HEK293 (cell line): ENCODE results near the gene VPS13D.

Experiments
- CTCF ChIA-PET: fragments of 350-600 bp; formaldehyde crosslinking; extraction: SDS; loops from one replicate; lab custom pipeline; 2021; ENCODE audit warnings: antibody characterized with exemption; lab: Yijun Ruan, JAX
- POLR2A ChIA-PET: fragments of 300-600 bp; formaldehyde crosslinking; extraction: SDS; loops from one replicate; lab custom pipeline; 2020; ENCODE audit warnings: antibody characterized with exemption, inconsistent platforms; lab: Yijun Ruan, JAX
- H3K27ac ChIP-seq: fragments of 200-500 bp; sonication (Bioruptor generic); 2 replicates; pipeline ENCODE4 v1.5.1; 2014; ENCODE audit warnings: low read depth, low read length, control low read depth, inconsistent platforms; ENCODE audit errors: extremely low read depth
- H3K36me3 ChIP-seq, 2 experiments: fragments of 200-500 bp in 1 of 2; sonication (Bioruptor generic) in 1 of 2; 1 replicate in 1 of 2; 2 replicates in 1 of 2; pipeline ENCODE4 v1.5.1; 2014 to 2017; ENCODE audit warnings: inconsistent platforms in 2 of 2, low read length in 2 of 2; ENCODE audit not compliant: control insufficient read depth in 2 of 2, insufficient read depth in 1 of 2
- H3K4me1 ChIP-seq: fragments of 200-500 bp; sonication (Bioruptor generic); 2 replicates; pipeline ENCODE4 v1.5.1; 2014; ENCODE audit warnings: mild to moderate bottlenecking, low read length, inconsistent platforms; ENCODE audit not compliant: control insufficient read depth, insufficient read depth
- H3K4me3 ChIP-seq: 2 replicates; pipeline ENCODE4 v1.5.1; 2011; ENCODE audit warnings: low read depth, mild to moderate bottlenecking, control low read depth, low read length, moderate library complexity
- H3K9me3 ChIP-seq: fragments of 200-500 bp; sonication (Bioruptor generic); 2 replicates; pipeline ENCODE4 v1.5.1; 2014; ENCODE audit warnings: low read depth, low read length, inconsistent platforms; ENCODE audit not compliant: control insufficient read depth, insufficient read depth
- BCL6B ChIP-seq: fragments of 450-650 bp; formaldehyde crosslinking; IDR thresholded peaks from 2 replicates; pipeline ENCODE4 v1.5.1; 2017; ENCODE audit warnings: missing biosample characterization, missing genetic modification characterization
- FEZF1 ChIP-seq: fragments of 450-650 bp; formaldehyde crosslinking; IDR thresholded peaks from 2 replicates; pipeline ENCODE4 v1.5.1; 2016; ENCODE audit warnings: missing biosample characterization, missing genetic modification characterization
- MEIS1 ChIP-seq: sonication (generic); formaldehyde crosslinking; IDR thresholded peaks from 2 replicates; pipeline ENCODE4 v1.8.1; 2022; ENCODE audit warnings: missing genetic modification reagents, mild to moderate bottlenecking, borderline replicate concordance
- PRDM4 ChIP-seq: fragments of 450-650 bp; formaldehyde crosslinking; IDR thresholded peaks from 2 replicates; pipeline ENCODE4 v1.5.1; 2017; ENCODE audit warnings: missing biosample characterization, missing genetic modification characterization
- ZBTB17 ChIP-seq: fragments of 450-650 bp; formaldehyde crosslinking; IDR thresholded peaks from 2 replicates; pipeline ENCODE4 v1.5.1; 2016; ENCODE audit warnings: missing biosample characterization, missing genetic modification characterization
- ZBTB21 ChIP-seq: fragments of 450-650 bp; formaldehyde crosslinking; IDR thresholded peaks from 2 replicates; pipeline ENCODE4 v1.5.1; 2017; ENCODE audit warnings: missing biosample characterization, missing genetic modification characterization
- ZFP69B ChIP-seq: fragments of 450-650 bp; formaldehyde crosslinking; IDR thresholded peaks from 2 replicates; pipeline ENCODE4 v1.5.1; 2016; ENCODE audit warnings: missing biosample characterization, missing genetic modification characterization
- ZNF202 ChIP-seq: fragments of 450-650 bp; formaldehyde crosslinking; IDR thresholded peaks from 2 replicates; pipeline ENCODE4 v1.5.1; 2016; ENCODE audit warnings: missing biosample characterization, missing genetic modification characterization, borderline replicate concordance
- ZNF211 ChIP-seq: fragments of 450-650 bp; formaldehyde crosslinking; IDR thresholded peaks from 2 replicates; pipeline ENCODE4 v1.5.1; 2016; ENCODE audit warnings: low read depth, missing biosample characterization, missing genetic modification characterization
- ZNF221 ChIP-seq: fragments of 450-650 bp; formaldehyde crosslinking; IDR thresholded peaks from 2 replicates; pipeline ENCODE4 v1.5.1; 2017; ENCODE audit warnings: missing biosample characterization, missing genetic modification characterization, borderline replicate concordance
- ZNF280C ChIP-seq: fragments of 450-650 bp; formaldehyde crosslinking; IDR thresholded peaks from 2 replicates; pipeline ENCODE4 v1.5.1; 2016; ENCODE audit warnings: missing biosample characterization, missing genetic modification characterization
- ZNF311 ChIP-seq: fragments of 450-650 bp; formaldehyde crosslinking; IDR thresholded peaks from 2 replicates; pipeline ENCODE4 v1.5.1; 2017; ENCODE audit warnings: missing biosample characterization, missing genetic modification characterization, borderline replicate concordance
- ZNF324 ChIP-seq: fragments of 450-650 bp; formaldehyde crosslinking; IDR thresholded peaks from 2 replicates; pipeline ENCODE4 v1.5.1; 2016; ENCODE audit warnings: missing biosample characterization, missing genetic modification characterization
- ZNF513 ChIP-seq: fragments of 450-650 bp; IDR thresholded peaks from 2 replicates; pipeline ENCODE4 v1.5.1; 2018; ENCODE audit warnings: missing biosample characterization, missing genetic modification characterization
- ZNF544 ChIP-seq: fragments of 450-650 bp; formaldehyde crosslinking; IDR thresholded peaks from 2 replicates; pipeline ENCODE4 v1.5.0; 2017; ENCODE audit warnings: missing biosample characterization, missing genetic modification characterization
- ZNF585B ChIP-seq: fragments of 450-650 bp; formaldehyde crosslinking; IDR thresholded peaks from 2 replicates; pipeline ENCODE4 v1.5.1; 2016; ENCODE audit warnings: missing biosample characterization, missing genetic modification characterization
- ZNF600 ChIP-seq: fragments of 450-650 bp; formaldehyde crosslinking; IDR thresholded peaks from 2 replicates; pipeline ENCODE4 v1.5.1; 2016; ENCODE audit warnings: missing biosample characterization, missing genetic modification characterization
- ZNF660 ChIP-seq: fragments of 450-650 bp; IDR thresholded peaks from 2 replicates; pipeline ENCODE4 v1.5.1; 2018; ENCODE audit warnings: missing biosample characterization, mild to moderate bottlenecking, missing genetic modification characterization
- ZNF707 ChIP-seq: fragments of 450-650 bp; formaldehyde crosslinking; IDR thresholded peaks from 2 replicates; pipeline ENCODE4 v1.5.1; 2016; ENCODE audit warnings: missing biosample characterization, missing genetic modification characterization
- ZNF768 ChIP-seq: fragments of 450-650 bp; formaldehyde crosslinking; IDR thresholded peaks from 2 replicates; pipeline ENCODE4 v1.5.1; 2018; ENCODE audit warnings: missing biosample characterization, mild to moderate bottlenecking, missing genetic modification characterization
- ZNF776 ChIP-seq: fragments of 450-650 bp; formaldehyde crosslinking; IDR thresholded peaks from 2 replicates; pipeline ENCODE4 v1.5.0; 2017; ENCODE audit warnings: missing biosample characterization, missing genetic modification characterization, borderline replicate concordance
- ZNF785 ChIP-seq: fragments of 450-650 bp; formaldehyde crosslinking; IDR thresholded peaks from 2 replicates; pipeline ENCODE4 v1.5.1; 2016; ENCODE audit warnings: missing biosample characterization, missing genetic modification characterization
- ZNF830 ChIP-seq: fragments of 450-650 bp; IDR thresholded peaks from 2 replicates; pipeline ENCODE4 v1.5.0; 2018; ENCODE audit warnings: missing biosample characterization, missing genetic modification characterization, low read depth, mild to moderate bottlenecking, moderate library complexity
- ZNF843 ChIP-seq: fragments of 450-650 bp; formaldehyde crosslinking; IDR thresholded peaks from 2 replicates; pipeline ENCODE4 v1.5.1; 2016; ENCODE audit warnings: missing biosample characterization, missing genetic modification characterization
- ZXDB ChIP-seq: fragments of 450-650 bp; formaldehyde crosslinking; IDR thresholded peaks from 2 replicates; pipeline ENCODE4 v1.5.1; 2016; ENCODE audit warnings: missing biosample characterization, missing genetic modification characterization

The VPS13D gene

GRCh38 chr1:12185918-12186678 is 43.7 kb upstream of the VPS13D start (continued):
- no peak for TF ChIP-seq ZNF513 (tag by site-specific recombination)
- TF ChIP-seq ZNF544 (tag by site-specific recombination) = no peak
- TF ChIP-seq ZNF768 (tag by site-specific recombination) = 0 out of 2 replicates have a peak, but pooled peaks have one; percentile 56
- no peak for TF ChIP-seq ZNF221 (tag by site-specific recombination)
- TF ChIP-seq ZNF830 (tag by site-specific recombination) = no peak
- TF ChIP-seq ZNF585B (tag by site-specific recombination) = no peak
- TF ChIP-seq ZNF785 (tag by site-specific recombination) = no peak

GRCh38 chr1:12186679-12186985 is 43.2 kb upstream of the VPS13D start:
- POLR2A ChIA-PET = no interaction called here
- no peak overlapping the region for H3K27ac ChIP-seq

More at GRCh38 chr1:12186679-12186985, 43.2 kb upstream of the VPS13D start:
- Histone ChIP-seq H3K4me1 (no peaks in the 10 kb centered on the region), H3K4me3 (no peak overlapping the region), H3K36me3 (no peaks in the 10 kb centered on the region), H3K9me3 (no peaks in the 10 kb centered on the region)
- CTCF ChIA-PET = interaction anchor here (0.7 to 2.4 kb wide), 2 partner anchors 62 to 536 kb away, joined by 3 to 12 read pairs; no protein-coding TSS in a partner anchor
- TF ChIP-seq FEZF1 (tag by site-specific recombination) (no peak), MEIS1 (no peak), PRDM4 (tag by site-specific recombination) (no peak), BCL6B (tag by site-specific recombination) (no peak), ZXDB (tag by site-specific recombination) (no peak), ZNF843 (tag by site-specific recombination) (no peak), ZFP69B (tag by site-specific recombination) (no peak), ZNF776 (tag by site-specific recombination) (no peak), ZBTB17 (no peak), ZNF202 (no peak), ZNF660 (tag by site-specific recombination) (no peak), ZNF211 (tag by site-specific recombination) (no peak), ZBTB21 (no peak), ZNF600 (tag by site-specific recombination) (no peak), ZNF324 (tag by site-specific recombination) (no peak), ZNF311 (tag by site-specific recombination) (no peak), ZNF707 (tag by site-specific recombination) (no peak), ZNF280C (tag by site-specific recombination) (no peak)
